K562 (cell line): Measurements from ENCODE around the gene BLOC1S4. TPM values are rescaled to one million over a fixed set of nuclear protein-coding genes. Genes with fewer than 3 reads are reported as not detected.
A peak's percentile ranks its signal among the peaks of the same experiment; 100 is the strongest.

ENCODE experiments used
- HDGF ChIP-seq: fragments of 450-650 bp; IDR thresholded peaks from 2 replicates; pipeline ENCODE4 v1.6.1; 2016
- MEF2A ChIP-seq: IDR thresholded peaks from 2 replicates; pipeline ENCODE4 v1.6.1; 2011; ENCODE audit warnings: low read depth, mild to moderate bottlenecking, low read length, moderate library complexity; ENCODE audit not compliant: control insufficient read depth
- RUNX1 ChIP-seq: sonication (generic); IDR thresholded peaks from 2 replicates; pipeline ENCODE4 v1.6.1; 2016; ENCODE audit warnings: antibody characterized with exemption, low read depth
- SIX5 ChIP-seq, 2 experiments: IDR thresholded peaks; 2 replicates each; pipeline ENCODE4 v1.6.1; 2011; ENCODE audit warnings: low read length in 2 of 2, borderline replicate concordance in 1 of 2, low read depth in 1 of 2, mild to moderate bottlenecking in 1 of 2, moderate library complexity in 1 of 2; ENCODE audit not compliant: insufficient read depth in 1 of 2
- SRSF3 ChIP-seq: fragments of 200-400 bp; formaldehyde crosslinking; IDR thresholded peaks from 2 replicates; pipeline ENCODE4 v1.6.1; 2016; ENCODE audit warnings: mild to moderate bottlenecking, low read length, moderate library complexity; ENCODE audit not compliant: insufficient read depth
- ZNF133 ChIP-seq: fragments of 250-450 bp; sonication (Bioruptor Pico); IDR thresholded peaks from 2 replicates; pipeline ENCODE4 v1.4.0; 2020; ENCODE audit warnings: mild to moderate bottlenecking
- ZNF780A ChIP-seq: fragments of 250-450 bp; sonication (Bioruptor Pico); IDR thresholded peaks from 2 replicates; pipeline ENCODE4 v1.5.0; 2021; ENCODE audit warnings: mild to moderate bottlenecking
- polyA plus RNA-seq, 8 experiments: library from polyadenylated mRNA; depleted of rRNA in 4 of 8; stranded (reverse) in 5 of 8; unstranded in 3 of 8; fragments of >200 nt; fragmentation: Nextera tagmentation in 2 of 8; fragmentation: Illumina TruSeq in 1 of 8; extraction: Ambion mirVana in 2 of 8; extraction: Trizol in 1 of 8; gene quantifications; 2 replicates each; pipeline versions ENCODE4 v1.2.1 to v1.2.3, GENCODE V29; 2011 to 2014; ENCODE audit warnings: inconsistent platforms in 1 of 8, missing spikeins in 1 of 8
- total RNA-seq, 7 experiments: library from RNA; depleted of rRNA in 6 of 7; stranded (reverse); fragments of >200 nt in 6 of 7; fragmentation: Illumina TruSeq in 2 of 7; extraction: Trizol in 2 of 7; gene quantifications; 2 replicates each; pipeline versions ENCODE4 v1.2.1 to v1.2.3, GENCODE V29; 2011 to 2021; ENCODE audit warnings: low replicate concordance in 1 of 7
- TF ChIP-seq, protein P1 (sequence below): sonication (generic); formaldehyde crosslinking; IDR thresholded peaks from 2 replicates; pipeline ENCODE4 v1.8.0; 2022; ENCODE audit warnings: mild to moderate bottlenecking, missing genetic modification reagents
- TF ChIP-seq, protein P2 (sequence below): sonication (generic); formaldehyde crosslinking; IDR thresholded peaks from 2 replicates; pipeline ENCODE4 v1.8.1; 2023; ENCODE audit warnings: missing genetic modification reagents, mild to moderate bottlenecking, borderline replicate concordance
- TF ChIP-seq, protein P3 (sequence below), 2 experiments: fragments of 450-650 bp; formaldehyde crosslinking in 1 of 2; IDR thresholded peaks; 2 replicates each; pipeline versions ENCODE4 v1.4.0 to v1.6.1; 2014 to 2020; ENCODE audit warnings: mild to moderate bottlenecking in 2 of 2, borderline replicate concordance in 1 of 2, low read depth in 1 of 2

Gene BLOC1S4
- total and polyA plus RNA-seq, 9 of the 15 experiments (the other 6 are each of a cell fraction or from before 2014, with no cell fraction given) = 3.1 to 31.6 (median 11.2) TPM

DNA sequence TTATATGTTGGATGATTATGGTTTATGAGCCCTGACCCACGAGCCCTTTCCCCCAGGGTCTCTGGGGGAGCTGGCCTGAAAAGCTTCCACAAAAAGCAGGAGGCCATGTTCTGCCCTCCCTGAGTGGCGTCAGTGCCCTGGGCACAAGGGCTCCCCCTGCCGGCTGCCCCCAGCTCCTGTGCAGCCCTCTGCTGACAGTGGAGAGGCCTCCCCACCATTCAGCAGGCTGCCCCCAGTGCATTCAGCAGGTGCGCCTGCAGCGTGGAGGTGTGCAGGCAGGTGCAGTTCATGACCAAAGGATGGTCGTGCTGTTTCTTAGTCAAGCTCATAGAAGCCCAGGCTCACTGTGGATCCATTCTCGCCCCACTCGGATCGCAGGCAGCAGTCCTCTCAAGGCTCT lies 34.8 kb upstream of the BLOC1S4 start (continued):
- TF ChIP-seq, protein P1, sequence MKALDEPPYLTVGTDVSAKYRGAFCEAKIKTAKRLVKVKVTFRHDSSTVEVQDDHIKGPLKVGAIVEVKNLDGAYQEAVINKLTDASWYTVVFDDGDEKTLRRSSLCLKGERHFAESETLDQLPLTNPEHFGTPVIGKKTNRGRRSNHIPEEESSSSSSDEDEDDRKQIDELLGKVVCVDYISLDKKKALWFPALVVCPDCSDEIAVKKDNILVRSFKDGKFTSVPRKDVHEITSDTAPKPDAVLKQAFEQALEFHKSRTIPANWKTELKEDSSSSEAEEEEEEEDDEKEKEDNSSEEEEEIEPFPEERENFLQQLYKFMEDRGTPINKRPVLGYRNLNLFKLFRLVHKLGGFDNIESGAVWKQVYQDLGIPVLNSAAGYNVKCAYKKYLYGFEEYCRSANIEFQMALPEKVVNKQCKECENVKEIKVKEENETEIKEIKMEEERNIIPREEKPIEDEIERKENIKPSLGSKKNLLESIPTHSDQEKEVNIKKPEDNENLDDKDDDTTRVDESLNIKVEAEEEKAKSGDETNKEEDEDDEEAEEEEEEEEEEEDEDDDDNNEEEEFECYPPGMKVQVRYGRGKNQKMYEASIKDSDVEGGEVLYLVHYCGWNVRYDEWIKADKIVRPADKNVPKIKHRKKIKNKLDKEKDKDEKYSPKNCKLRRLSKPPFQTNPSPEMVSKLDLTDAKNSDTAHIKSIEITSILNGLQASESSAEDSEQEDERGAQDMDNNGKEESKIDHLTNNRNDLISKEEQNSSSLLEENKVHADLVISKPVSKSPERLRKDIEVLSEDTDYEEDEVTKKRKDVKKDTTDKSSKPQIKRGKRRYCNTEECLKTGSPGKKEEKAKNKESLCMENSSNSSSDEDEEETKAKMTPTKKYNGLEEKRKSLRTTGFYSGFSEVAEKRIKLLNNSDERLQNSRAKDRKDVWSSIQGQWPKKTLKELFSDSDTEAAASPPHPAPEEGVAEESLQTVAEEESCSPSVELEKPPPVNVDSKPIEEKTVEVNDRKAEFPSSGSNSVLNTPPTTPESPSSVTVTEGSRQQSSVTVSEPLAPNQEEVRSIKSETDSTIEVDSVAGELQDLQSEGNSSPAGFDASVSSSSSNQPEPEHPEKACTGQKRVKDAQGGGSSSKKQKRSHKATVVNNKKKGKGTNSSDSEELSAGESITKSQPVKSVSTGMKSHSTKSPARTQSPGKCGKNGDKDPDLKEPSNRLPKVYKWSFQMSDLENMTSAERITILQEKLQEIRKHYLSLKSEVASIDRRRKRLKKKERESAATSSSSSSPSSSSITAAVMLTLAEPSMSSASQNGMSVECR (CRISPR knock-in tag) = no peak
- TF ChIP-seq SIX5 (IDR thresholded peaks at IDR 0.05; ENCODE audit: borderline replicate concordance in 1 of 2, insufficient read depth in 1 of 2, low read depth in 1 of 2, low read length in 2 of 2) (no peak), MEF2A (no peak), HDGF (no peak), RUNX1 (no peak), SRSF3 (no peak), ZNF780A (CRISPR knock-in tag) (no peak), ZNF133 (no peak)
- TF ChIP-seq, protein P2, sequence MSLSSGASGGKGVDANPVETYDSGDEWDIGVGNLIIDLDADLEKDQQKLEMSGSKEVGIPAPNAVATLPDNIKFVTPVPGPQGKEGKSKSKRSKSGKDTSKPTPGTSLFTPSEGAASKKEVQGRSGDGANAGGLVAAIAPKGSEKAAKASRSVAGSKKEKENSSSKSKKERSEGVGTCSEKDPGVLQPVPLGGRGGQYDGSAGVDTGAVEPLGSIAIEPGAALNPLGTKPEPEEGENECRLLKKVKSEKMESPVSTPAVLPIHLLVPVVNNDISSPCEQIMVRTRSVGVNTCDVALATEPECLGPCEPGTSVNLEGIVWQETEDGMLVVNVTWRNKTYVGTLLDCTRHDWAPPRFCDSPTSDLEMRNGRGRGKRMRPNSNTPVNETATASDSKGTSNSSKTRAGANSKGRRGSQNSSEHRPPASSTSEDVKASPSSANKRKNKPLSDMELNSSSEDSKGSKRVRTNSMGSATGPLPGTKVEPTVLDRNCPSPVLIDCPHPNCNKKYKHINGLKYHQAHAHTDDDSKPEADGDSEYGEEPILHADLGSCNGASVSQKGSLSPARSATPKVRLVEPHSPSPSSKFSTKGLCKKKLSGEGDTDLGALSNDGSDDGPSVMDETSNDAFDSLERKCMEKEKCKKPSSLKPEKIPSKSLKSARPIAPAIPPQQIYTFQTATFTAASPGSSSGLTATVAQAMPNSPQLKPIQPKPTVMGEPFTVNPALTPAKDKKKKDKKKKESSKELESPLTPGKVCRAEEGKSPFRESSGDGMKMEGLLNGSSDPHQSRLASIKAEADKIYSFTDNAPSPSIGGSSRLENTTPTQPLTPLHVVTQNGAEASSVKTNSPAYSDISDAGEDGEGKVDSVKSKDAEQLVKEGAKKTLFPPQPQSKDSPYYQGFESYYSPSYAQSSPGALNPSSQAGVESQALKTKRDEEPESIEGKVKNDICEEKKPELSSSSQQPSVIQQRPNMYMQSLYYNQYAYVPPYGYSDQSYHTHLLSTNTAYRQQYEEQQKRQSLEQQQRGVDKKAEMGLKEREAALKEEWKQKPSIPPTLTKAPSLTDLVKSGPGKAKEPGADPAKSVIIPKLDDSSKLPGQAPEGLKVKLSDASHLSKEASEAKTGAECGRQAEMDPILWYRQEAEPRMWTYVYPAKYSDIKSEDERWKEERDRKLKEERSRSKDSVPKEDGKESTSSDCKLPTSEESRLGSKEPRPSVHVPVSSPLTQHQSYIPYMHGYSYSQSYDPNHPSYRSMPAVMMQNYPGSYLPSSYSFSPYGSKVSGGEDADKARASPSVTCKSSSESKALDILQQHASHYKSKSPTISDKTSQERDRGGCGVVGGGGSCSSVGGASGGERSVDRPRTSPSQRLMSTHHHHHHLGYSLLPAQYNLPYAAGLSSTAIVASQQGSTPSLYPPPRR (CRISPR knock-in tag) = no peak
- TF ChIP-seq, protein P3, sequence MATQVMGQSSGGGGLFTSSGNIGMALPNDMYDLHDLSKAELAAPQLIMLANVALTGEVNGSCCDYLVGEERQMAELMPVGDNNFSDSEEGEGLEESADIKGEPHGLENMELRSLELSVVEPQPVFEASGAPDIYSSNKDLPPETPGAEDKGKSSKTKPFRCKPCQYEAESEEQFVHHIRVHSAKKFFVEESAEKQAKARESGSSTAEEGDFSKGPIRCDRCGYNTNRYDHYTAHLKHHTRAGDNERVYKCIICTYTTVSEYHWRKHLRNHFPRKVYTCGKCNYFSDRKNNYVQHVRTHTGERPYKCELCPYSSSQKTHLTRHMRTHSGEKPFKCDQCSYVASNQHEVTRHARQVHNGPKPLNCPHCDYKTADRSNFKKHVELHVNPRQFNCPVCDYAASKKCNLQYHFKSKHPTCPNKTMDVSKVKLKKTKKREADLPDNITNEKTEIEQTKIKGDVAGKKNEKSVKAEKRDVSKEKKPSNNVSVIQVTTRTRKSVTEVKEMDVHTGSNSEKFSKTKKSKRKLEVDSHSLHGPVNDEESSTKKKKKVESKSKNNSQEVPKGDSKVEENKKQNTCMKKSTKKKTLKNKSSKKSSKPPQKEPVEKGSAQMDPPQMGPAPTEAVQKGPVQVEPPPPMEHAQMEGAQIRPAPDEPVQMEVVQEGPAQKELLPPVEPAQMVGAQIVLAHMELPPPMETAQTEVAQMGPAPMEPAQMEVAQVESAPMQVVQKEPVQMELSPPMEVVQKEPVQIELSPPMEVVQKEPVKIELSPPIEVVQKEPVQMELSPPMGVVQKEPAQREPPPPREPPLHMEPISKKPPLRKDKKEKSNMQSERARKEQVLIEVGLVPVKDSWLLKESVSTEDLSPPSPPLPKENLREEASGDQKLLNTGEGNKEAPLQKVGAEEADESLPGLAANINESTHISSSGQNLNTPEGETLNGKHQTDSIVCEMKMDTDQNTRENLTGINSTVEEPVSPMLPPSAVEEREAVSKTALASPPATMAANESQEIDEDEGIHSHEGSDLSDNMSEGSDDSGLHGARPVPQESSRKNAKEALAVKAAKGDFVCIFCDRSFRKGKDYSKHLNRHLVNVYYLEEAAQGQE (IDR thresholded peaks at IDR 0.05; ENCODE audit: borderline replicate concordance) = peak; percentile 37; the same call in 1 of the 2 replicates
- TF ChIP-seq, protein P3 (CRISPR knock-in tag; IDR thresholded peaks at IDR 0.05; ENCODE audit: low read depth) = no peak
